HG03097 (cell line): Measurements from ENCODE around the gene CDH23.

Experiments used
- ATAC-seq: cut with Tn5 transposase; IDR thresholded peaks from one replicate; pipeline ENCODE4 v1.9.1; 2021; ENCODE audit not compliant: unreplicated experiment, low FRiP score

CDH23 gene

DNA sequence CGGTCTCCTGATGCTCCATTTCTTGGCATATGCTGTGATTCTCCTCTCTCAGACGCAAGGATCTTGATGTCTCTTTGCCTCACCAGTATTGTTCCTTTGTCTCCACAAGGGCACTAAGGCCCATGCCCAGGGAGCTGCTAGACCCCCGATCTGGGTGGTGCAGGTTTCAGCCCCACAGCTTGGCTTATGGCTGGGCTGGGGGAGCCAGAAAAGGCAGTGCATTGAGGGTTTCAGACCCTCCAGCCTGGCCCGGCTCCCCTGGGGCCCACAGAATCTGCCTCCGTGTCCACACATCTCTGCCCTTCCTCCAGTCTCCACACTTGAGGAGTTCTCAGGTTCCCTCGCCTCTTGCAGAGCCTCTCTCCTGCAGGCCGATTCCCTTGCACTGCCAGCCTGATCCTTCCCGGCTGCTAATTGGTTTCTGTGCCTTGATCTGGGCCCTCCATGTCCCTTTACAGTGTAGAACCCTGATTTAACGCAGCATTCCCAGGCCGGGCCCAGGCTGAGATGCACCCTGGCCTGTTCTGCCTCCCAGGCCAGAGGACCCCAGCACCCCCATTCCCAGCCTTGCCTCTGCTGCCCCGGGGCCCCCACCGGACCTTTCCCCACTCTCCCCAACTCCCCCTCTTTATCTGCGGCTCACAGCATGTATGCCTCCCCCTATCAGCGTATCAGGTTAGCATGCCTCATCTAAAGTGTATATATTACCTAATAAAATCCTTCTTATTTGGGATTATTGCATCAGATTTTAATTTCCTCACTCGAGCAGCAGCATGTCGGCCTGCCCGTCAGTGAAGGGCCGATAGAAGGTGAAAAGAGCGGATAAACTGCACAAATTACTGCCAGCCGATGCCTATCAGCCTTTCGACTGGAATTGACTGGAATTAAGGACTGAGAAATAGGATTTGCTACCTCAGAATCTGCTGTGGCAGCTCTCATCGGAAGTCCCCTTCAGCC lies 177.1 kb downstream of the CDH23 start:
- ATAC-seq: no peak

DNA sequence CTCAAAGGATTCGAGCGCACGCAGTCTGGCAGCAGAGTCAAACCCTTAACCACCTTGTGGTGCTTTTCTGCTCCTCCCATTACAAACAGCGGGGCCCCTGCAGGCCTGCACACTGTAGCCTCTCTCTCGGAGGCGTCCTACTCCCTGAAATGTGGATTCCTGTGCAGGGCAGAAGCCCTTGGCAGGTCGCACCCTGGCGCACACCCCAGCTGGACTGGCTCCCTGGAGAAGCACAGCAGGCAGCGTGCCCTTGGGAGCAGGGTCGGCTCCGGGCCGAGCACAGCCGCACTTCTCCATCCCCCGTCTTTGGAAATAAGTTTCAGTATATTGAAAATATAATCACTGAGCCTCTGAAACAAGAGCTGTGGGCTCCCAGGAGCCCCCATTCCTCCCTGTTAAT lies 178.7 kb downstream of the CDH23 start:
- ATAC-seq: no peak

DNA sequence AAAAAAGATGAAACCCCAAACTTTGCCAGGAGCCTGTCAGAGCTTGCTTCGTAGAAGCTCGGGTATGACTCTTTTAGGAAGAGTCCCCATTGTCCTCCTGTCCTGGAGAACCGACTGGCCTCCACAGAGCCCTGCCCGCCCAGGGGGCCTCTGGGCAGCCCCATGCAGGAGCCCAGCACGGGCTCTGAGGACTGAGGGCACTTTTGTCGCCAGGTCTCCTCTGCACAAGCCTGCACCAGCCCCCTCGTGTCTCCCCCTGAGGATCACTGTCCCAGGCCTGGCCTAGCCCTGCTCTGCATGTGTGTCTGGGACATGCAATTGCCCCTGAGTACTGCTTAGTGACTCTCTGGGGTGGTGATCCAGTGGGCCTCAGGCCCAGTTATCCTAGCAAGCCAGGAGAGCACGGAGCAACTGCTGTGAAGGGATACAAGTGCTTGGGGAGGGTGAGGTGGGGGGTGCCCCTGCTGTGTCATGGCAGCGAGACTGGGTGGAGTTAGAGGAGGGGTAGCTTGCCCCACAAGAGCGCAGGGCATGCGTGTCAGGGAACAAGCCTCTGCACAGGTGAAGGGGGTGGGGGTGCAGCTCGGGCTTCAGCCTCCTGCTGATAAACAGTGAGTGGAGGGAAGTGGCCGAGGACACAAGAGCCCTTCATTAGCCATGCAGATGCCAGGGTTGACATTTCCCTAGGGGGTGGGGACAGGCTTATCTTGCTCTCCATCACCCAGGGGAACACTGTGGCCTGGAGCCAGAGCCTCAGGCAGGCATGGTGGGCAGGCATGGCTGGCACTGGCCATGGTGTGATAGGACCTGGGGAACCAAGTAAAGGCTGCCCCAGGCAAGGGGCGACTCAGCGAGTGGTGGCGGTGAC lies 179.4 kb downstream of the CDH23 start:
- no peak for ATAC-seq

DNA sequence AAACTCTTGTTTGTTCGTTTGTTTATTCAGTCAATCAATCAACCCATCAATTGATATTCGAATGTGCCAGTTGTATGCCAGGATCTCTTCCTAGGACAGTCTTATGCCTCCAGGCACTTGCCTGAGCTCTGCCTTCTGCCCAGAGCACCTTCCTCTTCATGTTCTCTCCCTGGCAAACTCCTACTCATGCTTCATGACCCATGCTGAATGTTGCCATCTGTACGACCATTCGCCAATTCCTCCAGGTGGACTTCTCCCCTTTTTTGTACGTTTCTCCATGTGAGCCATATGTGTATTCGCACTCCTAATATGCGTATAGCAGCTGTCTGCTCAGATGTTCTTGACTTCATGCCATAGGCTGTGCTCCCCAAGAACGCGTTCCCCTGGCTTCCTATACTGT lies 180.1 kb downstream of the CDH23 start:
- no peak for ATAC-seq

DNA sequence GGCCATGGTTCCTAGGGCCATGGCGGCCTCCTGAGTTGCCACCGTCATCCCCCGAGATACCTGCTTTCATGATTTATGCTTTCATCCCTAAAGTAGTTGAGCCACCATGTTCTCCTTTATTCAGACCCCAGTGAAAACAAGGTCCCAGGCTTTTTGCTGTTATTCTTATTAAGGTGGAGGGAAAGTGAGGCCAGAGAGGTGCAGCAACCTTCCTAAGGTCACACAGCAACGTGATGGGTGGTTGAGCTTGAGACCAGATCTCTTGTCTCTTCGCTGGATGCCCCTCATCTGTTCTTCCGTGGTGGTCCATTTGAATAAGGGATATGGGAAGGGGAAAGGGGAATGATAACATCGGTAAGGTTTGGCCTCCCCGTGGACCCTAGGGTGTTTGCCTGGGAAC lies 180.6 kb downstream of the CDH23 start:
- no peak for ATAC-seq

DNA sequence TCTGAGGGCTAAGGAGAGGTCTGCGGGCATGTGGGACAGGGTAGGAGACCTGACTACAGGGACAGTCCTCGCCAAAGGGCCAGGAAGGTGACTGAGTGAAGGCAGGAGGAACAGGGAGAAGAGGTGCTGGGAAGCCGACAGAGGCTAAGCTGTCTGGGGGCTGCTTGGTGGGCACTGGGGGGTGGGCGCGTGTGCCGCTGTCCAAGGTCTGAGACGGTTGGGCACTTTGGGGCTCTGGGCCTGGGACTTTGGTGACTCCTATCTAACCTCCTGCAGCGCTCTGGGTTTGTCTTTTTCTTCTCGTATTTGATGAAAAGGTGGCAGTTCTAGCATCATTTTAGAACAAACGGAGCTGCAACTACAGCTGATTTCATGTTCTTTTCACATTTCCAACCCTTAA lies 181.3 kb downstream of the CDH23 start:
- no peak for ATAC-seq

DNA sequence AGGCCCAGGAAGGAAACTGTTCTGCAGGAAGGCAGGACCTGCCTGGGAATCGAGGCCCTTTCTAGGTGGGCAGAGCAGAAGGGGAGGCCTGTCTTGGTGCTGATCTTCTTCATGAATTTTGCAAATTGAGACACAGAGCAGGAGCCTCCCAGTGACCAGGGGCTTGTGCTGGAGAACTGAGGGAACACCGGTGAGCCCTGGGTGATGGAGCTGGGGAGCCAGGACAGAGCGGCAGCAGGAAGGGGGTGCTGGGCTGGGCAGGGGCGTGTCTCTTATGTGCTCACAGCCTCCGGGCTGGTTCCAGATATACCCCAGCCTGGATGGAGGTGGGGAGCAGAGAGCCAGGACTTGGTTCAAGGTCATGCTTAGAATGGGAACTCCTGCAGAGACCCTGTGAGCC lies 182.9 kb downstream of the CDH23 start:
- no peak for ATAC-seq

DNA sequence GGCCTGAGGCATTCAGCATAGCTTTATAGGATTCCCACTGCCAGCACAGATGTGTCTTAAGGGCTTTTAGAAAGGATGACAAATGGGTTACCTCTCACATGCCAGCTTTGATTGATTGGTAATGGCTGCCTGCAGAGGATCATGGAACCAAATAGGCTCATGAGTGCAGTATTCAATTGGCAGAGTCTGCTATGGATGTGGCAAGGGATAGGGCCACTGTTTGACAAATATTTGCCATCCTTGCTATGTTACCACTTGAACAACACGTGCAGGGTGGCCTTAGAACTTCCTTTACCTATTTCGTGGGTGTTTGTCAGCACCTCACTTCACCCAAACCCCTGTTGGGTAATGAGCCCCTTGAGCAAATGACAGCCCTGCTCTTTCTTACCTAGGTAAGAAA lies 183.7 kb downstream of the CDH23 start:
- no peak for ATAC-seq

DNA sequence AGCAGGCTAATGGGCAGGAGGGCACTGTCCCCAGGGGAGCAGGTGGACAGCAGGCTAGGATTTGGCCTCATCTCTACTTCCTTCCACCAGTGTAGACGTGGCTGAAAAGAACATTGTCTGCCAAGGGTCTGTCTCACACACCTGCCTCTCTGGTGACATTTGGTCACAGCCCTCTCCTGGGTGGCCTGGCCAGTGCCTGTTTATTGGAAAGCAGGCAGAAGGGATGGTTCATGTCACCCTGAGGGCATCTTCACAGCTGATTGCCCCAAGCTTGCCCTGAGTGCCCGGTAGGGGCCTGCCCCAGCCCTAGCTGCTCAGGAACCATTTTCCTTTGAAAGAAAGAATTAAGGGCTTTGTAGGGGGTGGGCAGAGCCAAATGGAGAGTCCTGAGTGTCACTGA lies 184.2 kb downstream of the CDH23 start:
- no peak for ATAC-seq

DNA sequence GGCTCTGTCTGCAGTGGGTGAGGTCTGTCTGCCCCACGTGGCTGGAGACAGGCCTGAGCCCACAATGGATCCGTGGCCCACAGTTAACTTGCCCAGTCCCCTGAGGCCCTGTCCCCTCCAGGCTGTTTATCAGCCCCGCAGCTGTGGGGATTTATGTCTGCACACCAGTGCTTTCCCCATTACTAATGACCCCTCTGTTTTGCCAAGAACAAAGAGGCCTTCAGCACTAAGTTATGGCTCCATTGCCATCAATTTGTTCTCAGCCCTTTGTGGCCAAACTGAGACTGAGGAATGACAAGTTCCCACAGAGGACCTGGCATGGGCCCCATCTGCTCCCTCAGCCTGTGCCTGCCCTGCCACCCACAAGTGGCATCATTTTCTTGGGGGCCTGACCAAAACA lies 184.7 kb downstream of the CDH23 start:
- ATAC-seq: no peak

DNA sequence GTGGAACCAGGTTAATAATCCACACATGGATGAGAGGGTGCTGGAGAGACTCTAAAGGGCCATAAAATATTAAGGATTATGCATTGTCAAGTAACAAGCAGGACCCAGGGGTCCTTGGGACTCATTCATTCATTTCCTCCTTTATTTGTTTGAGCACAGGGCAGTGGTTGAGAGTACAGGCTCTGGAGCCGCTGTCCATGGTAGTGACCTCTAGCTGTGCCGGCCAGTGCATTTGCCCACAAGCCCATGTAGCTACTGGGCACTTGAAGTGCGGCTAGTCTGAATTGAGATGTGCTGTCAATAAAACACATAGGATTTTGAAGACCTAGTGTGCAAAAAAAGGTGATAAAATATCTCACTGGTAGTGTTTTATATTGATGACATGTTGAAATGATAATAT lies 185.3 kb downstream of the CDH23 start:
- ATAC-seq: no peak

DNA sequence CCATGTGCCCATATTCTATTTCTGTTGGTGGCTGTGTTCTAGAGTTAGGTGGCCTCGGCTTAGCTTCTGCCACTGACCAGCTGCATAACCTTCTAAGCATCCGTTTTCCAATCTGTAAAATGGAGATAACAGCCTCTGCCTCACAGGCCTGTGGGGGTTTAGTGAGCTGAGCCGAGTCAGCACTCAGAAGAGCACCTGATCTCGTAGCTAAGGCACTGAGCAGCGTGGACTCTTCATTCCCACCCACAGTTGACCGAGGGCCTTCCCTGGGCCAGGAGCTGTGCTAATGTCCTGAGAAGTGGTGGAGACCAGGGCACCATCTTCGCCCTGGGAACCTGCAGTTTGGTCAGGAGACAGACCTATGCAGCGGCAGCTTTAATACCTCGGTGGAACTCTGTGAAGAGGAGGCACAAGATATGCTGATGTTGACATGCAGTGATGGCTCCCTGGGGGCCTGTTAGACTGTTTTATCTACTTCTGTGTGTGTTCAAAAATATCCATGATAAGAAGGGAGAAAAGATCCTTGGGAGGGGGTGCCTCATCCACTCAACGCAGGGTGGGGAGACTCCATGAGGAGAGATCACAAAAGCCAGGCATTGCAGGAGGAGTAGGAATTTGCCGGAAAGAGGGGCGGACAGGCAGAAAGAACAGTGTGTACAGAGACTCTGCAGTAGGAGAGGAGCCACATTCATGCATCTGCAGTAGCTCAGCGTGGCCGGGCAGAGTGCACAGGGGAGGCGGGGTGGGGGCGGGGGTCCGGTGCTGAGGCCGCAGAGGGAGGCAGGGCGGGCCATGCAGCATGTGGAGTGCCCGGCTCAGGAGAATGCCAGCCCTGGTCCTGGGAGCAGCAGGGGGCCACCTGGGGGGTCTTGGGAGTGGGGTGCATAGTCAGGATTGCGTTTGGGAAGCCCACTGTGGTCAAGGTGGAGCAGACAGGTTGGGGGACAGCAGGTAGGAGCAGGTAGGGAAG lies 186.1 kb downstream of the CDH23 start:
- ATAC-seq: no peak

DNA sequence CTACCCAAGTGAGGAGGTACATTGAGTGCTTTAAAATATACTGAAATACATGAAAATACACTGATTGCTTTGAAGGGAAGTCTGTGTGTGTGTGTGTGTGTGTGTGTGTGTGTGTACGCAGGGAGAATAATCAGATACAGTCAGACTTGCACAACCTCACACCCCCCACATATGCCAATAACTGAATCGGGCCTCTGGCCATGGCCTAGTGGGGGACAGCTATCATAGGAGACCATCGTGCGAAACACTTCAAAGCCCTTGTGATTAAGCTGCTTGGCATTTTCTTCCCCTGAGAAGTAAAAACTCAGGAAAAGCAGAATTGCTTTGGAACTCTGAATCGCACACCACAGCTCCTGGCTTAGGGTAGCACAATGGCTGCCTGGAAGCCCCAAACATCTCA lies 187.7 kb downstream of the CDH23 start:
- no peak for ATAC-seq

DNA sequence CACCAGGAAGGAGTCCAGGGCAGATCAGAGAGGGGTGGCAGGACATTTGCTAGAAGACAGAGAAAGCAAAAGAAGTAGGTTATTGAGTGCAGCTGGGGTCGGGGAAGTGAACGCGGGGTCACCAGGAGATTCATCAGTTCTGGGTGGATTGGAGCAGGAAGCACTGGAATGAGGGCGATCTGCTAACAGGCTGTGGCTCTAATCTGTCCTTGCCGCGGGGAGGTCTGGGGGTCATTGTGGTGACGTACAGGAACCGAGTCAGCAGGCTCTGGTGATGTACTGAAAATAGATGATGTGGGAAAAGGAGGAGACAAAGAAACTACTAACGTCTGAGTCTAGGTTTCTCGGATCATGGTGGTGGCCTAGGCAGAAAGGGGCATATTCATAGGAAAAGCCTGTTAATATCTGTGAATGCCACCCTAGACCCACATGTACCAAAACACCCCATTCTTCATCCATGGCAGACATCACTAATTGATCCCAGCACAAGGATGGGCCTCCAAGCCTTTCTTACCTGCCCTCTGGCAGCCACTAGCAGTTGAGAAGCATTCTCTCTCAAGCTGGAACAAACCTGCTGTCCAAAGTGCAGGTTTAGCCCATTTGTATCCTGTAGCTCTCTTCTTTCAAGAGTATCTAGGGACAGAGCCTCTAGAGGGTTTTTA lies 188.3 kb downstream of the CDH23 start:
- ATAC-seq: no peak

DNA sequence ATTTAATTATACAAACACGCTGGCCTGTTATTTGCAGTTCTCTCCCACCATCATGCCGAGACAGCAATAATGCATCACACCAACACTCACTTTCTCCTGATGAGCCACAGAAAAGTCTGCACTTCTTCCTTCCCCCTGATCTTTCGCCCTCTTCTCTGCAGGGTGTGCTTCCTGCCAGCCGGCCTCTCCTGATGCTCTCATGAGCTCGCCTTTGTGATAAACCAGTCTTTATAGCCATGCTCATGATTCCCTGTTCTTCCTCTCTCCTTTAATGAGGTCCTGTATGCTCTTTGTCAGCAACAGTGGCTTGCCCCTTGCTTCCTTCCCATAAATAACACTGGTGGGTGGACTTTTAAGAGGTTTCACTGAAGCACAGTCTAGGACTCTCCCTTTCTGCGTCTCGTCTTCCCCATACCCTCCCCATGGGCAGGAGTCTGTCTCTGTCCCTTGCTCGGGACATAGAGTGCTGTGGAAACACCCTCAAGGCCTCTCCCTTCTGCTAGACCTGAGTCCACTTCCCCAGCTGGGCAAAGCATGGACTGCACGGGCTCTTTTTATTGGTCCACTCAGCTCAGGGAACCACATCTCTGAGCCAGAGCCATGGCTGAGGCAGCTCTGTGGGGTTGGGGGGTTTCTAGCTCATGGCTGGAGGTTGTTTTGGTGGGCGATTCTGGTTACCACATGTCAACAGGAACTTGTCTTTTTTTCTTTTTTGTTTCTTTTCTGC lies 189.0 kb downstream of the CDH23 start:
- ATAC-seq: no peak

DNA sequence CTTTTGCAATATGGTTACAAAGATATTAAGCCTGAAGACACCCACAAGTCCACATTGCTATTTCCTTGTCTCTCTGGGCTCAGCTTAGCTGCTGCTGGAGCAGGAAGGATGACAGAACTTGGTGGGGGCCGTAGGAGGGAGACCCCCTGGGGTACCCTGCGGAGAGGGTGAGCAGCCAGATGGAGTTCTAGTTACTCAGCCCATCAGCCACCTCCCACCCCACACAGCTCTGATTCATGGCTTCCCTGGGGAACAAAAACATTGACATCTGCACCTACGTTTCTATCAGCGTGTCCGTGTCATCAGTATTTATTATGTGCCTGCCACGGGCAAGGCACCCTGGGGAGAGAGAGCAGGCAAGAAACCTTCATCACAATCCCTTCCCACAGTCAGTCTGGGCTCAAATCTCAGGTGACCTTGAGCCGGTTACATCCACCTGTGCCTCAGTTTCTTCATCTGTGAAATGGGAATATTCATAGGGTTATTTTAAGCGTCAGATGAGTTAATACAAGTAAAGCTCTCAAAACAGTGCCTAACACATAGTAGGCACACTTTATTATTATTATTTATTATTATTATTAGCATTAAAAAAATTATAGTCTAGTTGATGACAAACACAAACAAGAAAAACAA lies 191.3 kb downstream of the CDH23 start:
- no peak for ATAC-seq

DNA sequence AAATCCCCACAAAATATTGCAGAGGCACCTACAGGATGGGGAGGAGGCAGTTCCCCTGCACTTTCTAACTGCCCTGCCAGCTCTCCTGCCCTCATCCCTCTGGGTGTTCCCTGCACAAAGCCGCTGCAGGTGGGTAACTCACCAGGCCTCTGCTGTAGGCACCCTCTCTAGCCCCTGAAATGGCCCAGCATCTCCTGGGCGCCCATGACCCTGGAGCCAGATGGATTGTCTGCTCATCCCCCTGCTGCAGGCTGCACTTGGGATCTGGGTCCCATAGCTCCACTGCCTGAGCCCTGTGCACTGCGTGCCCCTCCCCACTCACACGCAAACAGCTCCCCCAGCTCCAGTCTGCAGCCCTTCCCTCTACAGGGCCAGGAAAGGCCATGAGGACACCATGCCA lies 192.0 kb downstream of the CDH23 start:
- no peak for ATAC-seq

DNA sequence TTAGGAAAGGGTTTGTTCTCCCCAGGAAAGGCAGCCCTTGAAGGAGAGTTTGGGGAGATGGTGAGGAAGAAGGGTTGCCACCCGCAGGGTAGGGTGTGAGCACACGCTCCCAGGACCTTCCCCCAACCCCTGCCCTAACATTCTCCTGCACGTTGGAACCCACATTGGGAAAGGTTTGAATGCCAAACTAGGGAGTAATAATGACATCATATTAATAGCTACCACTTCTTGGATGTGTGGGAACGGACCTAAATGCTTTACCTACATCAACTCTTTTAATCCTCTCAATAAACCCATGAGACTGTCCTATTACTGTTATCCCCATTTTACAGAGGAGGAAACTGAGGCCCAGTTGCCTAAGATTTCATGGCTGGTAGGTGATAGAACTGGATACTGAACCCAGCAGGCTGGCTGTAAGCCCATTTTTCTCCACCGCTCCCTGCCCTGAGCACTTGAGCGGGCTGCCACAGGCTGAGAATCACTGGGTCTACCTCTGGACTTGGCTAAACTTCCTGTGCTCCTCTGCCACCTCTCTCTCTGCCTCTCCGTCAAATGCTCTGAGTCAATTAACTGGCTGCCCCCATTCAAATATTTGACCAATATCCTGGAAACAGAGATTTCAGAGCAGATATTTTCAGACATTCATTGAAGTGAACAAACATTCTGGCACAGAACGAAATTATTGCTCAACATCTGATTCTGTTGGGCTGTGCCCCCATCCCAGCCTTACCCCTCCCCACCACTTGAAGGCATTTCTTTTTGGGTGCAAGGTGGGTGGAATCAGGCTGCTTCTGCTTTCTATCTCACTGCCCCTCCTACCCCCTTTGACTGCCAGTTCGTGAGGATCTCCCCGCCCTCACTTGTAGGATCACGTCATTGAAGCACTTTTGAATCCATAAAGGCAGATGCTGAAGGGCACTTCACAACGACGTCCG lies 193.2 kb downstream of the CDH23 start:
- ATAC-seq: no peak
